Measurements from ENCODE around the gene GGA3.

- TF ChIP-seq BHLHE40 (IDR thresholded peaks at IDR 0.05; ENCODE audit: borderline replicate concordance), result no peak
- TF ChIP-seq LEF1 (IDR thresholded peaks at IDR 0.05; ENCODE audit: borderline replicate concordance), result no peak
- no peak for TF ChIP-seq ARNT (IDR thresholded peaks at IDR 0.05)
Observed at GRCh38 chr17:75227729-75228128, 33.7 kb downstream of the GGA3 start.

All from HEK293T (cell line).